ENCODE measurements around the gene ASZ1.

Gene ASZ1

DNA sequence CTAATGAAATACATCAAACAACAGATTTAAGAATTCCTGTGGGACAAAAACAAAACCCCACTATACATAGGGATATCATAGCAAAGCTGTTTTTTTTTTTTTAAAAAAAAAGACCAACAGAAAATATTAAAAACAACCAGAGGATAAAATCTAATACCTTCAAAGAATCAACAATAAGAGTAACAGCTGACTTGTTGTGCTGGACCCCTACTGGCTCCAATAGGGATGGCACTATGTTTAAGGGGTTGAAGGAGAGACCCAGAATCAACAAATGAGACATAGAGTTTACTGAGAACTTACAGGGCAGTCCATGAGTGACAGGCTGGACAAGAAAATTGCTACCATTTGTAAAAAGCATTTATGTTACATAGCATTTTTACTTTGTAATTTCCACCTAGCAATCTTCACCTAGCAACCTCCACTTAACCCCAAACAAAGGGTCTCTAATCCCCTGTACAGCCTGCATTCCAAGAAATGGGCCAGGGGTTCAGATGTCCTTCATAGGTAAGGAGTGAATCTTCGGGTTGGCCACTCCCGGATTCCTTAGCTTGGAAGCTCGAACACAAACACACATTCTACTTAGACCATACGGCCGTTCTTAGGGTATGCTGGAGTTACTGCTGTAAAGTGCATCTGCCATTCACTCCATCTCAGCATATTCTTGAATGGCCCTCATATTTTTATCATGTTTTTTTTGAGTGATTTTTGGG lies 25.8 kb downstream of the ASZ1 start:
- DNase-seq, result no peak

GRCh38 chr7:117399820-117400422 lies 27.4 kb downstream of the ASZ1 start:
- no peak for DNase-seq

GRCh38 chr7:117395743-117396142 lies 31.6 kb downstream of the ASZ1 start:
- DNase-seq, result no peak

DNA sequence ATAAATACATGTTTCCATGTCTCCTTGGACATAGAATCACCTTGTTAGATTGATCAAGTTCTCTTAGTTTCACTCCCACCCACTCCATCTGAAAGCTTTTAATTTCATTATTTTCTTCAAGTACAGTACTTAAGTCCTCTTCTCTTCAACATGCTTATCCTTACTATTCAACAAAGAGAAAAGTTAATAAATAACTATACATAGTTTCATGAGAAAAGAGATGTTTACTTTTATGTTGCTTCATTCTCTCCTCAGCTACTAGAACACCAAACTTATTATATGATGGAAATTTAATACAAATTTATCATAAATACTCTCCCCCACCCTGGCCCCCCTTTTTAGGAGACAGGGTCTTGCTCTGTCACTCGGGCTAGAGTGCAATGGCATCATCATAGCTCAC lies 33.5 kb downstream of the ASZ1 start:
- DNase-seq, result no peak

GRCh38 chr7:117389871-117390270 lies 37.4 kb downstream of the ASZ1 start:
- DNase-seq, result no peak

DNA sequence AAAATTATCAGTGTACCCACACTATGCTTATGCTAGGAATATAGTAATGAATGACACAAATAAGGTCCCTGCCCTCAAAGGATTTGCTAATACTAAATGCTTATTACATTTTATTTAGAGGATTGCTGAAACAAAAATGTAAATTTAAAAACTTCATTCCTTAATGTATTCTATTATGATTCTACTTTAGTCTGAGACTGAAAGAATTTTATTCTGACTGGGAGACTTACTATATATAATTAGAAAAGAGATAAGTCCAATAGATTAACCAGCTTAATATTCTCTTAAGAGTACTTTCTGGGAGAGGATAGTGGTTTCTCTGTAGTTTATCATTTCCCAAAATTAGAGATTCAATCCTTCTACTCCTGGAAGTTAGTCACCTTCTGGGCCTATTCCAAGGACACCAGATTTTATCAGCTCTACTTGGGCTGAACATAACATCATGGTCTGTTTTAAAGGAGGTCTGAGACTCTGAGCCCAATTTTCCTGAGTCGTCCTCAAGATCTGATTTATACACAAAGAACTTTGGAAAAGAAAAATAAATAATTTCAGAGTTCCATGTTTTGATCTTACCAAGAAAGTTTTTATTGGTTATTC lies 41.1 kb downstream of the ASZ1 start:
- no peak for DNase-seq

DNA sequence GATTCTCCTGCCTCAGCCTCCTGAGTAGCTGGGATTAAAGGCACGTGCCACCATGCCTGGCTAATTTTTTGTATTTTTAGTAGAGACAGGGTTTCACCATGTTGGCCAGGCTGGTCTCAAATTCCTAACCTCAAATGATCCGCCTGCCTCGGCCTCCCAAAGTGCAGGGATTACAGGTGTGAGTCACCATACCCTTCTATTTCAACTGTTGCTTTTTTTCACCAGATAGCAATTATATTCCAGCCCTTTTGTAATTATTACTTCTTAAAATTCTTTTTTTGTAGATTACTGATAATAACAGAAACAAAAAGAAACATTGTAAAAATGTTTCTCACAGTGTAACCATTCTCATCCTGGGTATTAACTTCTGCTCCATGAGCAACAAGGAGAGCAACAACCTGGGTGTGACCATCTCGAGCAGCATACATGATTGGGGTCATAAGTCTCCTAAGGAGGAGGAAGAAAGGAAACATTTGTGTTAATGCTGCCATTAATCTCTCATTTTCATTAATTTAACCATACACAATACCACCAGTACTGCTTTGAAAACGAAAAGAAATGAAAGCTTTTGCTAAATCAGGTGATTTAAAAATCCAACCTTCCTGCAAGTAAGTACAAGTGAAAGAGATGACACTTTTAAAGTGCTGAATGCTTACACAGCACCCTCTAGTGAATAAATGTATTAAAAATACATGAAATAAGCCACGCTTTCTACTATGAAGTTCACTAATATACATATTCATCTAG lies 41.8 kb downstream of the ASZ1 start:
- DNase-seq, result no peak

- no peak for DNase-seq
These were observed 42.5 kb downstream of the ASZ1 start for GRCh38 chr7:117384688-117385362.

DNA sequence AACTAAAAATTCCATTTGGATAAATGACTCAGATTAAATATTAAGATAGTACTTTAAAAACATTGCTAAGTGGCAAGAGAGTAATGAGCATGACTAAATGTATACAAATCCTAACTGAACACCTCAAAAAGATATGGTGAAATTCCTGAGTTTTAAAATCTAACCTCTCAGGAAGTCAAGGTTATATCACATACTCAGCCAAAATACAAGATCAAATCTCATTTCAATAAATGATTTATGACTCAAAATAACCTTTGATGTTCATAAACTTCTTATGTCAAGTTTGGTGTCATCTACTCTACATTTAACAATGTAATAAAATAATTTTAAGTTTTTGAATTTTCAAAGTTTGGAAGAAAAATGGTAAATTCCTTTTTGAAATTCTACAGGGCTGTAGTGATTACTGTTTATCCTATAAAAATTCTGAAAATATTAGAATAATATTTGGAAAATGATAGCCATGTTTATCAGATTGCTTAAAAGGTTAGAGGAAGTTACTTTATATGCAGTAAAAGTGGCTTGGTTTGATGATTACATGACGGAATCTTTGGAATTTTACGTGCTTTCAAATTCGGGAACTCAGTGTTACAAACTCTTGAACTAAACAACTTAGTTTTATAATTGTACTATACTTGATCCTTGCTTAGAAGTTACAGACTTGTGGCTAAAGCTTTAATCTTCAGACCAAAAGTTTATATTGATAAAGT lies 43.7 kb downstream of the ASZ1 start:
- DNase-seq, result no peak

DNA sequence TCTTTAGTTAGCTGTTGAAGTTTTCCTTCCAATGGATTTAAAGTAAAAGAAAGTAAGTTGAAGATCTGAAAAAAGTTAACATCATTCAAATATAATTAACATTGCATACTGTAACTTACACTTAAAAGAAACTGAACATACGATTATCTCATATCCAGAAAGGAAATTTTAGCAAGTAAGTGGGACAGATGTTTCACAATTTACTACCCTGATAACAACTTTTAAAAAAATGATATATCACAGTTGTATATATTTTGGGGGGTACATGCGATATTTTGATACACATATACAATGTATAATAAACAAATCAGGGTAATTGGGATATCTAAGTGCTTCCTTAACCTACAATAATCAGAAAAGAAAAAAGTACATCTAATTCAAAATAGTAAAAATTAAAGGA lies 44.2 kb downstream of the ASZ1 start:
- no peak for DNase-seq

- DNase-seq, result no peak
These were observed 45.9 kb downstream of the ASZ1 start for GRCh38 chr7:117381362-117381761.

GRCh38 chr7:117375380-117375779 lies 51.9 kb downstream of the ASZ1 start:
- DNase-seq, result no peak

- no peak for DNase-seq
These were observed 55.2 kb downstream of the ASZ1 start for GRCh38 chr7:117372073-117372472.

GRCh38 chr7:117364339-117365080 lies 62.8 kb downstream of the ASZ1 start:
- no peak for DNase-seq

- DNase-seq, result no peak
These were observed 64.9 kb downstream of the ASZ1 start for GRCh38 chr7:117362294-117362888.

DNA sequence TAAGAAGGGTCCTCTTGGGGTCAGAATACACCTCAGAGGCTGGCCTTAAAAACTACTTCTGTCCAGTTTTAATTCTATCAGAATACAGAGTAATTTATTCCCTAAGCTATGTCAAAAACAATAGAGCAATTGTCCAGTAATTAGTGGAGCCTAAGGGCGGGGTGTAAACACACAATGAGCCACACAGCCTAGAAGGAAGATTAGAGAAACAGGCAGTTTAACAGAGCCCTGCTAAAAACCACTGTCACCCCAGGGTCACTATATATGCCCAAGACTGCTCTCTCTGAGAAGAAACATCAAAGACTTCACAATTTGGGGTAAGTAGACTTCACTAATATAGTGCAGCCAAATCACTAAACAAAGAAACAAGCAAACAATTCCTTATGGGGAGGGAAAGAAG lies 77.3 kb downstream of the ASZ1 start:
- no peak for DNase-seq

GRCh38 chr7:117349570-117349969 lies 77.7 kb downstream of the ASZ1 start:
- DNase-seq, result no peak

- no peak for DNase-seq
These were observed 79.2 kb downstream of the ASZ1 start for GRCh38 chr7:117347962-117348672.

DNA sequence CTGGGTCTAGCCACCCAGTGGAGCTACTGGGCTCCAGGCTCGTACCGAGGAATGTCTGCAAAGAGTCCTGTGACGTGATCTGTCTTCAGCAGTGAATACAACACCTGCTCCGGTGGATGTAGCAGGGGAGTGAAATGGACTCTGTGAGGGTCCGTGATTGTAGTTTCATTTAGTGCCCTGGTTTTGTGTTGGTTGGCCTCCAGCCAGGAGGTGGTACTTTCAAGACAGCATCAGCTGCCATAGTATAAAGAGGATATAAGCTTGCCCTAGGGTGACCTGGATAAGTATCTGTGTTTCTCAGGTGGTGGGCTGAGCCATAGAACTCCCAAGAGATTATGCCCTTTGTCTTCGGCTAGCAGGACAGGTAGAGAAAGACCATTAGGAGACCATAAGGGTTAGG lies 79.8 kb downstream of the ASZ1 start:
- no peak for DNase-seq

DNA sequence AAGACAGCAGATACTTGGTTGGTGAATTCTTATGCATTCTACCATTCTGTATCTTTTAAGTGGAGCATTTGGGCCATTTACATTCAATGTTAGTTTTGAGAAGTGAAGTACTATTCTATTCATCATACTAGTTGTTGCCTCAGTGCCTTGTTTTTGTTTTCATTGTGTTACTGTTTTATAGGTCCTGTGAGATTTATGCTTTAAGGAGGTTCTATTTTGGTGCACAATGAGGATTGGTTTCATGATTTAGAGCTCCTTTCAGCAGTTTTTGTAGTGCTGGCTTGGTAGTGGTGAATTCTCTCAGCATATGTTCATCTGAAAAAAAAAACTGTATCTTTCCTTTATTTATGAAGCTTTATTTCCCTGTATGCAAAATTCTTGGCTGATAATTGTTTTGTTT lies 81.1 kb downstream of the ASZ1 start:
- DNase-seq, result no peak

DNA sequence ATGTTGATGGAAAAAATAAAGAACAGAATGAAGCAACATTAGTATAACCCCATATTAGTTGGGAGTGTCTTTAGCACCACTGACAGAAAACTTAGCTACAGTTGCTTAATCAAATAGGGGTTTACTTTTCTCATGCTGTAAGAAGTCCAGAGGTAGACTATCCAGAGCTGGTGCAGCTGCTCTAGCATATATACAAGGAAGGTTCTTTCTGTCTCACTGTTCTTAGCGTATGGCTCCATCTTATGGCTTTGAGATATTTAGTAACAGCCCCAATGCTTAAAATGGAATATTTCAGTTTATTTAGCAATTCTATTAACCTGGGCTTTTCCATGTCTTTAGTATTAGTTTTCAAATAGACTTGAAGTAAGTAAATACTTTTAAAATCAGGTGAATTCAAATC lies 89.3 kb downstream of the ASZ1 start:
- DNase-seq, result no peak
